Neural cell (in vitro differentiated cells): Measurements from ENCODE around the gene HIVEP3.

Experiments
- EP300 ChIP-seq: fragments of 450-650 bp; conservative IDR thresholded peaks from 2 replicates; pipeline ENCODE4 v1.6.1; 2014; ENCODE audit warnings: antibody characterized with exemption, mild to moderate bottlenecking, moderate library complexity; ENCODE audit not compliant: poor library complexity, severe bottlenecking
- EZH2 ChIP-seq: fragments of 200-600, 300-800 bp; shearing (Covaris generic), sonication (generic); IDR thresholded peaks from 2 replicates; pipeline ENCODE4 v1.6.1; 2014; ENCODE audit warnings: antibody characterized with exemption, low read length, borderline replicate concordance, mild to moderate bottlenecking; ENCODE audit not compliant: insufficient read depth, poor library complexity, severe bottlenecking
- POLR2AphosphoS5 ChIP-seq: IDR thresholded peaks from 2 replicates; pipeline ENCODE4 v1.6.1; 2012
- RAD21 ChIP-seq: fragments of 450-650 bp; conservative IDR thresholded peaks from 2 replicates; pipeline ENCODE4 v1.6.1; 2014; ENCODE audit warnings: antibody characterized with exemption, mild to moderate bottlenecking, moderate library complexity
- REST ChIP-seq: IDR thresholded peaks from 2 replicates; pipeline ENCODE4 v1.6.1; 2012; ENCODE audit warnings: borderline replicate concordance
- SMC3 ChIP-seq: fragments of 450-650 bp; conservative IDR thresholded peaks from 2 replicates; pipeline ENCODE4 v1.6.1; 2014; ENCODE audit warnings: antibody characterized with exemption, mild to moderate bottlenecking, moderate library complexity; ENCODE audit not compliant: poor library complexity
- TAF1 ChIP-seq: IDR thresholded peaks from 2 replicates; pipeline ENCODE4 v1.6.1; 2012; ENCODE audit warnings: low read depth
- TF ChIP-seq, protein P1 (sequence below): fragments of 450-650 bp; IDR thresholded peaks from 2 replicates; pipeline ENCODE4 v1.5.1; 2014; ENCODE audit warnings: antibody characterized with exemption, mild to moderate bottlenecking, moderate library complexity; ENCODE audit not compliant: poor library complexity, severe bottlenecking

DNA sequence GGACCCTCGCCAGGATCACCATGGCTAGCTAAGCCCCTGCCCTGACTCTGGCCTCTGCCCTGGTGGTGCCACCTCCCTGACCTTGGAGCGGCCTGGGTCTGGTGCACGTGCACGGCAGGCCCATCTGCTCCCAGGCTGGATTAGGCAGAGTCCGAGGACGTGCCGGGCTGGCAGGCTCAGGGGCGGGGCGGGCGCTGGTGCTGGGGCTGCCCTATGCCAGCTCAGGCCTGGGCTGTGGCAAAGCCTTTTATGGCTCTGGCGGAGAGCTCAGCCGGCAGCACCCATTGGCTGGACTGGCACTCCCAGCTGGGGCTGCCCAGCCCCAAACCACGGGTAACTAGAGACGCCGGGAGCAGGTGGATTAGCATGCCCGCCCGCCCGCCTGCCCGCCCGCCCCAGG lies 417.1 kb downstream of the HIVEP3 start:
- TF ChIP-seq REST (no peak), POLR2AphosphoS5 (no peak), EP300 (no peak), EZH2 (no peak), TAF1 (no peak), SMC3 (no peak), RAD21 (no peak)
- TF ChIP-seq, protein P1, sequence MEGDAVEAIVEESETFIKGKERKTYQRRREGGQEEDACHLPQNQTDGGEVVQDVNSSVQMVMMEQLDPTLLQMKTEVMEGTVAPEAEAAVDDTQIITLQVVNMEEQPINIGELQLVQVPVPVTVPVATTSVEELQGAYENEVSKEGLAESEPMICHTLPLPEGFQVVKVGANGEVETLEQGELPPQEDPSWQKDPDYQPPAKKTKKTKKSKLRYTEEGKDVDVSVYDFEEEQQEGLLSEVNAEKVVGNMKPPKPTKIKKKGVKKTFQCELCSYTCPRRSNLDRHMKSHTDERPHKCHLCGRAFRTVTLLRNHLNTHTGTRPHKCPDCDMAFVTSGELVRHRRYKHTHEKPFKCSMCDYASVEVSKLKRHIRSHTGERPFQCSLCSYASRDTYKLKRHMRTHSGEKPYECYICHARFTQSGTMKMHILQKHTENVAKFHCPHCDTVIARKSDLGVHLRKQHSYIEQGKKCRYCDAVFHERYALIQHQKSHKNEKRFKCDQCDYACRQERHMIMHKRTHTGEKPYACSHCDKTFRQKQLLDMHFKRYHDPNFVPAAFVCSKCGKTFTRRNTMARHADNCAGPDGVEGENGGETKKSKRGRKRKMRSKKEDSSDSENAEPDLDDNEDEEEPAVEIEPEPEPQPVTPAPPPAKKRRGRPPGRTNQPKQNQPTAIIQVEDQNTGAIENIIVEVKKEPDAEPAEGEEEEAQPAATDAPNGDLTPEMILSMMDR = no peak
